HG03460 (cell line): ENCODE results near the gene TGFBR2.

Experiments used
- ATAC-seq: cut with Tn5 transposase; IDR thresholded peaks from one replicate; pipeline ENCODE4 v1.9.1; 2021; ENCODE audit not compliant: unreplicated experiment

The TGFBR2 gene

GRCh38 chr3:30633718-30634117, 27.3 kb downstream of the TGFBR2 start:
- ATAC-seq = no peak

- no peak for ATAC-seq
These were observed 28.6 kb downstream of the TGFBR2 start for GRCh38 chr3:30634761-30635735.

GRCh38 chr3:30637310-30638219, 31.2 kb downstream of the TGFBR2 start:
- ATAC-seq = no peak

GRCh38 chr3:30638685-30639412, 32.4 kb downstream of the TGFBR2 start:
- ATAC-seq = no peak

- ATAC-seq = peak; percentile 63
These were observed 33.5 kb downstream of the TGFBR2 start for GRCh38 chr3:30639937-30640336.

GRCh38 chr3:30640851-30641250, 34.5 kb downstream of the TGFBR2 start:
- ATAC-seq = no peak

- no peak for ATAC-seq
These were observed 35.2 kb downstream of the TGFBR2 start for GRCh38 chr3:30641416-30642251.

GRCh38 chr3:30642849-30643361, 36.5 kb downstream of the TGFBR2 start:
- no peak for ATAC-seq

- ATAC-seq = peak; percentile 32
These were observed 37.5 kb downstream of the TGFBR2 start for GRCh38 chr3:30643763-30644462.

- ATAC-seq = peak; percentile 43
These were observed 38.2 kb downstream of the TGFBR2 start for GRCh38 chr3:30644615-30645014.

GRCh38 chr3:30645077-30645476, 38.7 kb downstream of the TGFBR2 start:
- ATAC-seq = no peak

- ATAC-seq = no peak
These were observed 39.9 kb downstream of the TGFBR2 start for GRCh38 chr3:30646181-30646876.

- ATAC-seq = no peak
These were observed 40.8 kb downstream of the TGFBR2 start for GRCh38 chr3:30646961-30647752.

GRCh38 chr3:30648670-30649357, 42.4 kb downstream of the TGFBR2 start:
- ATAC-seq = peak; percentile 26

GRCh38 chr3:30649572-30650318, 43.3 kb downstream of the TGFBR2 start:
- ATAC-seq = peak; percentile 67

GRCh38 chr3:30650348-30650995, 44.1 kb downstream of the TGFBR2 start:
- ATAC-seq = no peak
